Left ventricle myocardium inferior (tissue), 1 donor: ENCODE data around the gene SURF4. TPM values are rescaled to one million over a fixed set of nuclear protein-coding genes. Genes with fewer than 3 reads are reported as not detected.

Experiments
- DNase-seq: peaks from one replicate; pipeline ENCODE4 v3.0.0-alpha.2; 2020
- H3K27ac ChIP-seq: fragments of 200-600 bp; replicated peaks from 2 replicates; pipeline ENCODE4 v1.8.0; 2021
- H3K27me3 ChIP-seq: fragments of 200-600 bp; 2 replicates; pipeline ENCODE4 v1.8.0; 2021; ENCODE audit warnings: low read depth
- H3K36me3 ChIP-seq: fragments of 200-600 bp; 2 replicates; pipeline ENCODE4 v1.8.0; 2021
- H3K4me1 ChIP-seq: fragments of 200-600 bp; 2 replicates; pipeline ENCODE4 v1.8.0; 2021
- H3K4me3 ChIP-seq: fragments of 200-600 bp; 2 replicates; pipeline ENCODE4 v1.8.0; 2021; ENCODE audit warnings: mild to moderate bottlenecking, moderate library complexity
- H3K9me3 ChIP-seq: fragments of 200-600 bp; replicated peaks from 2 replicates; pipeline ENCODE4 v1.8.0; 2021
- intact Hi-C: fragments of 100-400 bp; cut with micrococcal nuclease; formaldehyde crosslinking; loops from one replicate; pipeline ENCODE4 v1.11.0; 2022
- total RNA-seq: library from RNA; stranded (reverse); fragmentation: NEBNext Ultra II Directional; extraction: Animal tissue kit (Norgen Biotek cat#: 25700); gene quantifications from one replicate; pipeline ENCODE4 v1.2.1, GENCODE V29; 2021
- TF ChIP-seq, protein P1 (sequence below): fragments of 200-600 bp; IDR thresholded peaks from 2 replicates; pipeline ENCODE4 v1.8.0; 2021; ENCODE audit warnings: antibody characterized with exemption, mild to moderate bottlenecking, borderline replicate concordance
- donor health status: DM: no; HTN: yes; CAD: no; lungs with severe emphysema.

Gene SURF4
- total RNA-seq, 1 donor from 2014 or later = 61.9 TPM

DNA sequence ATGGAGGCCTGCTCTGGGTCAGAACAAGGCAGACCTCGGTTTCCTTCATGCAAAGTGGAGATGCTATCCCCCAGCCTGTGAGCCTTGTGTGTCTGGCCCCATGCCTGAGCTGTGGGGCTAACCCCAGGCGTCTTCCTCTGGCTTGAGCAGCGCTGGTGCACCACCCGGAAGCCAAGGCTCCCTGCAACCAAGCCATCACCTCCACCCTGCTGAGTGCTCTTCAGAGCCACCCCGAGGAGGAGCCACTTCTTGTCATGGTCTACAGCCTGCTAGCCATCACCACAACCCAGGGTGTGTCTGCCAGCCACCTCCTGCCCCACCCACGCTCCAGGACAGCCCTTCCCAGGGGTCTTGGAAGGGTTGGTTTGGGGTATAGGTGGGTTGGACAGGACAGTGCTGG is 25.7 kb upstream of the SURF4 start:
- no peaks in the 10 kb centered on the region for H3K9me3 ChIP-seq
- peaks cover 13% of the 10 kb centered on the region for H3K4me1 ChIP-seq
- DNase-seq = no peak
- TF ChIP-seq, protein P1, sequence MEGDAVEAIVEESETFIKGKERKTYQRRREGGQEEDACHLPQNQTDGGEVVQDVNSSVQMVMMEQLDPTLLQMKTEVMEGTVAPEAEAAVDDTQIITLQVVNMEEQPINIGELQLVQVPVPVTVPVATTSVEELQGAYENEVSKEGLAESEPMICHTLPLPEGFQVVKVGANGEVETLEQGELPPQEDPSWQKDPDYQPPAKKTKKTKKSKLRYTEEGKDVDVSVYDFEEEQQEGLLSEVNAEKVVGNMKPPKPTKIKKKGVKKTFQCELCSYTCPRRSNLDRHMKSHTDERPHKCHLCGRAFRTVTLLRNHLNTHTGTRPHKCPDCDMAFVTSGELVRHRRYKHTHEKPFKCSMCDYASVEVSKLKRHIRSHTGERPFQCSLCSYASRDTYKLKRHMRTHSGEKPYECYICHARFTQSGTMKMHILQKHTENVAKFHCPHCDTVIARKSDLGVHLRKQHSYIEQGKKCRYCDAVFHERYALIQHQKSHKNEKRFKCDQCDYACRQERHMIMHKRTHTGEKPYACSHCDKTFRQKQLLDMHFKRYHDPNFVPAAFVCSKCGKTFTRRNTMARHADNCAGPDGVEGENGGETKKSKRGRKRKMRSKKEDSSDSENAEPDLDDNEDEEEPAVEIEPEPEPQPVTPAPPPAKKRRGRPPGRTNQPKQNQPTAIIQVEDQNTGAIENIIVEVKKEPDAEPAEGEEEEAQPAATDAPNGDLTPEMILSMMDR = no peak
- H3K27ac ChIP-seq = no peak overlapping the region
- intact Hi-C loops = no loop called here
- H3K27me3 ChIP-seq = no peaks in the 10 kb centered on the region
- H3K36me3 ChIP-seq = peaks cover 25% of the 10 kb centered on the region
- H3K4me3 ChIP-seq = no peak overlapping the region

DNA sequence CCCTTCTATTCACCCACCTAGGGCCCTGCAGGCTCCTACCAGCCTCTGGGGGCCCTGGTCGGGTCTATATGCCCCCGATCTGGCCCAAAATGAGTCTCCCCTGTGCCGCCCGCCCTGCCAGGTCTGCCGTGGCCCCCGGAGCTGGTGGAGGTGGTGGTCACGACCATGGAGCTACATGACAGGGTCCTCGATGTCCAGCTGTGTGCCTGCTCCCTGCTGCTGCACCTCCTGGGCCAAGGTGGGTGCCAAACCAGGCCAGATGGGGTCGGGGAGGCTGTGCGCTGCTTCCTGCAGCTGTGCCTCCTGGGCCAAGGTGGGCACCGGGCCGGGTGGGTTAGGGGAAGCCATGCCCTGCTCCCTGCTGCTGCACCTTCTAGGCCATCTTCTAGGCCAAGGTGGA is 24.4 kb upstream of the SURF4 start:
- TF ChIP-seq, protein P1 = no peak
- no peak overlapping the region for H3K27ac ChIP-seq
- intact Hi-C loops = no loop called here
- H3K4me3 ChIP-seq = no peak overlapping the region
- peaks cover 4% of the 10 kb centered on the region for H3K4me1 ChIP-seq
- H3K9me3 ChIP-seq = no peaks in the 10 kb centered on the region
- H3K27me3 ChIP-seq = peaks cover 9% of the 10 kb centered on the region
- DNase-seq = no peak
- peaks cover 12% of the 10 kb centered on the region for H3K36me3 ChIP-seq

DNA sequence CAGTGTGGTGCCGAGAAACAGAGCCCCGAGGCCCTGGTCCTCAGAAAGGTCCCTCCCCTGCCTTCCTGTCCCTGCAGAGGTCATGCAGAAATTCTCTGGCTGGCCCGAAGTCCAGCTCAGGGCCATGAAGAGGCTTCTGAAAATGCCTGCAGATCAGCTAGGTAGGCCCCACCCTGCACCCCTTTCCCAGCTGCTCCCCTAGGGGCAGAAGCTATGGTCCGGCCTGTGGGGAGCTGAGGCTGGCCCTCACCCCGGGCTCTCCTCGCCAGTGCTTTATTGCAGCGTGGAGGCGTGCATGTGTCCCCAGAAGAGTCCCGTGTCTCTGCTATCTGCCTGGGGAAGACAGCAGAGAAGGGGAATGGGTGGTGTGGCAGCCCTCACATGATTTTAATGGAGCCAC is 22.0 kb upstream of the SURF4 start:
- no peak overlapping the region for H3K4me3 ChIP-seq
- no peak for DNase-seq
- TF ChIP-seq, protein P1 = no peak
- peaks cover 4% of the 10 kb centered on the region for H3K36me3 ChIP-seq
- intact Hi-C loops = no loop called here
- no peaks in the 10 kb centered on the region for H3K9me3 ChIP-seq
- peaks cover 33% of the 10 kb centered on the region for H3K27me3 ChIP-seq
- H3K27ac ChIP-seq = no peak overlapping the region
- H3K4me1 ChIP-seq = no peaks in the 10 kb centered on the region

DNA sequence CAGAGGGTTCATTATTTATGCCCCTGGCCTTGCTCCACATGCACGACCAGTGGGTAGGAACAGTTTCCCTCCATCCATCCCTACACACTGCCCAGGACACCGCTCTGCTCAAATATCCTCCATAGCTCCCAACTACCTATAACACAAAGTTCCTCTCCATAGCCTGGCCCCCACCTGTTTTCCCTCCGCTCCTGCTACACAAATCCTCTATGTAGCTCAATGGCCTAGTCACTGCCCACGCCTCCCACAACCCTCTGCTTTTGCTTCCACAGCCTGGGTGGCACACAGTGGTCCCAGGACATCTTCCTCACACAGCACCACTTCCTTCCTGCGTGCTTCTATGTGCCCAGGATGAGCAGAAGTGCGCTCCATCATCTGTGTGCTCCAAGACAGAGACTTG is 21.5 kb upstream of the SURF4 start:
- peaks cover 34% of the 10 kb centered on the region for H3K27me3 ChIP-seq
- H3K4me1 ChIP-seq = no peaks in the 10 kb centered on the region
- H3K4me3 ChIP-seq = no peak overlapping the region
- no peak overlapping the region for H3K27ac ChIP-seq
- TF ChIP-seq, protein P1 = no peak
- intact Hi-C loops = no loop called here
- peaks cover 4% of the 10 kb centered on the region for H3K36me3 ChIP-seq
- H3K9me3 ChIP-seq = no peaks in the 10 kb centered on the region
- DNase-seq = no peak

- Histone ChIP-seq H3K4me3 (no peak overlapping the region), H3K4me1 (no peaks in the 10 kb centered on the region), H3K27me3 (peaks cover 37% of the 10 kb centered on the region), H3K36me3 (peaks cover 4% of the 10 kb centered on the region), H3K27ac (no peak overlapping the region), H3K9me3 (no peaks in the 10 kb centered on the region)
- no peak for DNase-seq
- TF ChIP-seq, protein P1 = no peak
- intact Hi-C loops = no loop called here
These were observed 21.1 kb upstream of the SURF4 start for GRCh38 chr9:133396952-133397351.

GRCh38 chr9:133394687-133395271 is 18.9 kb upstream of the SURF4 start:
- Histone ChIP-seq H3K4me3 (no peak overlapping the region), H3K27ac (no peak overlapping the region), H3K9me3 (no peaks in the 10 kb centered on the region), H3K27me3 (peaks cover 49% of the 10 kb centered on the region), H3K36me3 (no peaks in the 10 kb centered on the region), H3K4me1 (no peaks in the 10 kb centered on the region)
- TF ChIP-seq, protein P1 = no peak
- DNase-seq = no peak
- intact Hi-C loops = no loop called here
